Activated CD4-positive, CD25-positive, alpha-beta regulatory T cell treated with anti-CD3 and anti-CD28 coated beads, Interleukin-2, amount 50 U/mL, for 16 hours (primary cell): Measurements from ENCODE around the gene ZNF821.
"Not testable (repeated sequence)": the region's sequence is repeated elsewhere in the genome, so short reads cannot be mapped to it uniquely, and the experiment has no call there.

Experiments
- DNase-seq: peaks from one replicate; pipeline ENCODE4 v3.0.0-alpha.2; 2020; ENCODE audit warnings: low read depth, low spot score

ZNF821 gene

DNA sequence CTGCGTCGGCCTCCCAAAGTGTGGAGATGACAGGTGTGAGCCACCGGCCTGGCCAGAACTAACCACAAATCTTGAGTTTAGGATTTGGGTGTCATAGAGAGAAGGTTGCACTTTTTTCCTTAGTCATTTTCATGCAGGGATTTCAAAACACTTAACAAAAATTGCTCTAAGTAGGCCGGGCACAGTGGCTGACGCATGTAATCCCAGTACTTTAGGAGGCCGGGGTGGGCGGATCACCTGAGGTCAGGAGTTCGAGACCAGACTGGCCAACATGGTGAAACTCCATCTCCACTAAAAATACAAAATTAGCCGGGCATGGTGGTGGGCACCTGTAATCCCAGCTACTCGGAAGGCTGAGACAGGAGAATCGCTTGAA lies 73.8 kb downstream of the ZNF821 start:
- DNase-seq, result not testable (repeated sequence)
